OCI-LY1 (cell line): ENCODE results near the gene MVB12B.

ENCODE experiments used
- H2AFZ ChIP-seq: fragments of 200-600 bp; sonication (generic), shearing (Covaris generic); 2 replicates; pipeline ENCODE4 v1.6.0; 2014; ENCODE audit warnings: antibody characterized with exemption, mild to moderate bottlenecking, low read length
- H3F3A ChIP-seq: fragments of 200-600 bp; sonication (generic), shearing (Covaris generic); 2 replicates; pipeline ENCODE4 v1.6.0; 2014; ENCODE audit warnings: mild to moderate bottlenecking, antibody characterized with exemption, low read length, moderate library complexity; ENCODE audit not compliant: insufficient read depth
- H3K27ac ChIP-seq: fragments of 200-600 bp; sonication (generic); 2 replicates; pipeline ENCODE4 v1.5.1; 2014; ENCODE audit warnings: low read length, mixed run types, mild to moderate bottlenecking, low read depth; ENCODE audit not compliant: poor library complexity, severe bottlenecking
- H3K27me3 ChIP-seq: fragments of 200-600 bp; sonication (generic); 2 replicates; pipeline ENCODE4 v1.6.0; 2014; ENCODE audit warnings: antibody characterized with exemption, mild to moderate bottlenecking, low read length, moderate library complexity; ENCODE audit not compliant: insufficient read depth
- H3K36me3 ChIP-seq: fragments of 200-600 bp; sonication (generic); 2 replicates; pipeline ENCODE4 v1.6.1; 2014; ENCODE audit warnings: mild to moderate bottlenecking, antibody characterized with exemption, low read length, moderate library complexity, mixed read lengths; ENCODE audit not compliant: insufficient read depth
- H3K4me1 ChIP-seq: fragments of 200-600 bp; sonication (generic); 2 replicates; pipeline ENCODE4 v1.5.1; 2014; ENCODE audit warnings: mild to moderate bottlenecking, low read length, moderate library complexity; ENCODE audit not compliant: insufficient read depth, severe bottlenecking
- H3K4me2 ChIP-seq: fragments of 200-600 bp; sonication (generic), shearing (Covaris generic); 2 replicates; pipeline ENCODE4 v1.6.1; 2014; ENCODE audit warnings: low read length
- H3K4me3 ChIP-seq: fragments of 200-600 bp; sonication (generic); 2 replicates; pipeline ENCODE4 v1.5.1; 2014; ENCODE audit warnings: low read length, low read depth, mild to moderate bottlenecking, mixed read lengths; ENCODE audit not compliant: poor library complexity, severe bottlenecking
- H3K79me2 ChIP-seq: fragments of 200-600 bp; shearing (Covaris generic); 2 replicates; pipeline ENCODE4 v1.6.1; 2016; ENCODE audit warnings: mixed run types, low read length, mixed read lengths; ENCODE audit not compliant: insufficient read depth
- H3K9ac ChIP-seq: fragments of 200-600 bp; sonication (generic), shearing (Covaris generic); 2 replicates; pipeline ENCODE4 v1.6.1; 2014; ENCODE audit warnings: mild to moderate bottlenecking, low read length, mixed read lengths
- H3K9me2 ChIP-seq: fragments of 200-600 bp; sonication (generic), shearing (Covaris generic); 2 replicates; pipeline ENCODE4 v1.6.1; 2014; ENCODE audit warnings: low read depth, mild to moderate bottlenecking, low read length, mixed read lengths
- H3K9me3 ChIP-seq: fragments of 200-600 bp; shearing (Covaris generic); 2 replicates; pipeline ENCODE4 v1.6.1; 2014; ENCODE audit warnings: low read length, mixed read lengths
- H4K20me1 ChIP-seq: fragments of 200-600 bp; sonication (generic), shearing (Covaris generic); 2 replicates; pipeline ENCODE4 v1.6.0; 2016; ENCODE audit warnings: mild to moderate bottlenecking, low read length; ENCODE audit not compliant: insufficient read depth
- CTCF ChIP-seq: fragments of 200-600 bp; sonication (generic), shearing (Covaris generic); IDR thresholded peaks from 2 replicates; pipeline ENCODE4 v1.5.1; 2017; ENCODE audit warnings: mild to moderate bottlenecking, antibody characterized with exemption, low read length, moderate library complexity, mixed read lengths
- EZH2 ChIP-seq: fragments of 200-600 bp; sonication (generic), shearing (Covaris generic); IDR thresholded peaks from 2 replicates; pipeline ENCODE4 v1.8.0; 2017; ENCODE audit warnings: borderline replicate concordance, mixed run types, mild to moderate bottlenecking, antibody characterized with exemption, low read length, moderate library complexity, mixed read lengths

MVB12B gene

DNA sequence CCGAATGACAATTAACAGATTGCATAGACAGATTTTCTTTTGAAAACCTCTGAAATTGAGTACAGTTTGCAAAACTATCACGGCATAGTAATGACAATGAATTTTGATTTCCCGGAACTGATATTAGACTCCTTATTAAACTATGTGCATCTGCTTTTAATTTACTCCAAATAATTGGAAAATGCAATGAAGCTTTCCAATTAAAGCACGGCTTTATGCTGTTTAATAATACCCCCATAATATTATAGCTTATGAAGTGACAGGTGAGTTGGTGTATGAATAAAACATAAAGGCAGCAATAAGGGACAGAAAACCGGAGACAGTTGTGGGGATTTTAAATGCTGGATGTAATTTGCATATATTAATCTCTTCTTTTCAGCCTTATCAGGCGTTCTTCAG is 110.6 kb downstream of the MVB12B start:
- TF ChIP-seq EZH2 (no peak), CTCF (no peak)
- Histone ChIP-seq H3K9ac (no peak overlapping the region), H3K9me3 (no peaks in the 10 kb centered on the region), H3K36me3 (no peaks in the 10 kb centered on the region), H3K79me2 (no peaks in the 10 kb centered on the region), H4K20me1 (no peaks in the 10 kb centered on the region), H3K27ac (no peak overlapping the region), H3F3A (no peaks in the 10 kb centered on the region), H3K4me3 (no peak overlapping the region), H3K27me3 (no peaks in the 10 kb centered on the region), H3K4me1 (no peaks in the 10 kb centered on the region), H3K9me2 (no peaks in the 10 kb centered on the region), H2AFZ (no peak overlapping the region), H3K4me2 (no peak overlapping the region)

- Histone ChIP-seq H3K4me2 (no peak overlapping the region), H3K4me1 (no peaks in the 10 kb centered on the region), H3K36me3 (no peaks in the 10 kb centered on the region), H3K9me3 (no peaks in the 10 kb centered on the region), H3K27ac (no peak overlapping the region), H3K9ac (no peak overlapping the region), H3K4me3 (no peak overlapping the region), H4K20me1 (no peaks in the 10 kb centered on the region), H3F3A (no peaks in the 10 kb centered on the region), H3K79me2 (no peaks in the 10 kb centered on the region), H3K27me3 (no peaks in the 10 kb centered on the region), H2AFZ (no peak overlapping the region), H3K9me2 (no peaks in the 10 kb centered on the region)
- no peak for TF ChIP-seq CTCF
These were observed 111.1 kb downstream of the MVB12B start for GRCh38 chr9:126437701-126438100.

- H3K9me3 ChIP-seq: no peaks in the 10 kb centered on the region
- H3K27me3 ChIP-seq: no peaks in the 10 kb centered on the region
- no peak overlapping the region for H3K9ac ChIP-seq
- H2AFZ ChIP-seq: no peak overlapping the region
- no peak overlapping the region for H3K27ac ChIP-seq
- no peak overlapping the region for H3K4me3 ChIP-seq
- TF ChIP-seq EZH2 (no peak), CTCF (no peak)
- H3K4me2 ChIP-seq: no peak overlapping the region
- H4K20me1 ChIP-seq: no peaks in the 10 kb centered on the region
- no peaks in the 10 kb centered on the region for H3F3A ChIP-seq
- no peaks in the 10 kb centered on the region for H3K36me3 ChIP-seq
- H3K79me2 ChIP-seq: no peaks in the 10 kb centered on the region
- H3K9me2 ChIP-seq: no peaks in the 10 kb centered on the region
- no peaks in the 10 kb centered on the region for H3K4me1 ChIP-seq
These were observed 112.2 kb downstream of the MVB12B start for GRCh38 chr9:126438741-126439401.
